ENCODE results near the gene NSF.
"Not testable (repeated sequence)": the region's sequence is repeated elsewhere in the genome, so short reads cannot be mapped to it uniquely, and the experiment has no call there.

GRCh38 chr17:46659702-46660101 lies 69.2 kb downstream of the NSF start:
- TF ChIP-seq CTCF (IDR thresholded peaks at IDR 0.05; ENCODE audit: low read depth, low read length); EZH2phosphoT487 (IDR thresholded peaks at IDR 0.05; ENCODE audit: low read depth): not testable (repeated sequence)

All from OCI-LY3 (cell line).